NK-92 treated with Interleukin-12 subunit alpha and Interleukin-12 subunit beta, amount 100 ng/mL, for 24 hours (cell line): Measurements from ENCODE around the gene AKT2.

ENCODE experiments used
- DNase-seq: peaks from one replicate; lab custom pipeline; 2025; lab: John Stamatoyannopoulos, UW

Gene AKT2

DNA sequence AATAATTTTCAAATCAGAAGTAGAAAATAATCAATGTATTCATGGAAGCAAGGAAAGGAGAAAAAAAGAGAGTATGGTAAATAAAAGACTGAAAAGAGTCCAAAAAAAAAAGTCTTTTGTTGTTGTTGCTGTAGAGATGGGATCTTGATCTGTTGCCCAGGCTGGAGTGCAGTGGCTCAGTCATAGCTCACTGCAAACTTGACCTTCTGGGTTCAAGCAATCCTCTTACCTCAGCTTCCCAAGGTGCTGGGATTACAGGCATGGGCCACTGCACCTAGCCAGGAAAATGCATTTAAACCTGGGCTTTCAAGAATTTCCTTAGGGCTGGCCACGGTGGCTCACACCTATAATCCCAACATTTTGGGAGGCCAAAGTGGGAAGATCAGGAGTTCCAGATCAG is 100.9 kb downstream of the AKT2 start:
- DNase-seq, result no peak
